Kidney (tissue), 14 donors: ENCODE results near the gene WDR54. TPM values are rescaled to one million over a fixed set of nuclear protein-coding genes. Genes with fewer than 3 reads are reported as not detected.

ENCODE experiments used
- DNase-seq, 5 donors: peaks; one replicate each; pipeline ENCODE4 v3.0.0-alpha.2; 2013 to 2020
- FAIRE-seq: peaks from 2 replicates; lab custom pipeline; 2012; peaks lifted over from hg19 to GRCh38; lab: Jason Lieb, UNC
- H3K27ac ChIP-seq, 2 donors: one replicate each; pipeline ENCODE4 v1.7.0; 2013; ENCODE audit warnings: low read depth in 2 of 2, low read length in 2 of 2, inconsistent platforms in 1 of 2
- H3K27me3 ChIP-seq: one replicate; pipeline ENCODE4 v1.7.1; 2013; ENCODE audit warnings: low read length, inconsistent platforms; ENCODE audit not compliant: control insufficient read depth, insufficient read depth
- H3K36me3 ChIP-seq, 3 donors: one replicate each; pipeline versions ENCODE4 v1.7.0 to v1.7.1; 2013; ENCODE audit warnings: low read length in 3 of 3, control low read depth in 1 of 3, inconsistent platforms in 1 of 3; ENCODE audit not compliant: insufficient read depth in 3 of 3, control insufficient read depth in 2 of 3
- H3K4me1 ChIP-seq, 3 donors: one replicate each; pipeline versions ENCODE4 v1.7.0 to v1.7.1; 2013; ENCODE audit warnings: low read length in 3 of 3, inconsistent platforms in 1 of 3, low read depth in 1 of 3; ENCODE audit not compliant: control insufficient read depth in 2 of 3, insufficient read depth in 2 of 3
- H3K4me3 ChIP-seq, 3 donors: one replicate each; pipeline versions ENCODE4 v1.7.0 to v1.8.1; 2013; ENCODE audit warnings: low read length in 3 of 3, control low read depth in 1 of 3, inconsistent platforms in 1 of 3
- H3K9ac ChIP-seq, 3 donors: one replicate each; pipeline versions ENCODE4 v1.7.0 to v1.7.1; 2013; ENCODE audit warnings: low read length in 3 of 3, control low read depth in 1 of 3, inconsistent platforms in 1 of 3
- H3K9me3 ChIP-seq, 3 donors: one replicate each; pipeline versions ENCODE4 v1.7.0 to v1.7.1; 2013; ENCODE audit warnings: low read length in 3 of 3, control low read depth in 1 of 3, inconsistent platforms in 1 of 3; ENCODE audit not compliant: control insufficient read depth in 2 of 3, insufficient read depth in 1 of 3
- intact Hi-C: fragments of 100-400 bp; cut with DNase I; formaldehyde crosslinking; loops from one replicate; pipeline ENCODE4 v1.11.1; 2022
- polyA plus RNA-seq: library from polyadenylated mRNA; stranded (reverse); fragments of 350-450 nt; fragmentation: Illumina TruSeq; extraction: RNeasy Lipid Tissue Mini Kit (QIAGEN cat#74804); gene quantifications from one replicate; pipeline ENCODE4 v1.2.3, GENCODE V29; 2014; ENCODE audit warnings: low read depth, low replicate concordance; ENCODE audit not compliant: insufficient read depth
- total RNA-seq: library from RNA; stranded (reverse); fragmentation: NEBNext Ultra II Directional; extraction: Animal tissue kit (Norgen Biotek cat#: 25700); gene quantifications from one replicate; pipeline ENCODE4 v1.2.1, GENCODE V29; 2021
- TF ChIP-seq, protein P1 (sequence below): IDR thresholded peaks from 3 replicates; pipeline ENCODE4 v1.5.1; 2012; ENCODE audit warnings: mild to moderate bottlenecking, moderate library complexity, borderline replicate concordance; ENCODE audit not compliant: insufficient read depth; ENCODE audit errors: extremely low read depth
- donor health status: control.
- donor health status: control.
- donor health status: control.
- donor health status: control.
- donor health status: control.
- donor health status: DM: yes; HTN: yes; CAD: no.
- donor health status: Normal renal cell carcinoma (clear cell type).

WDR54 gene
- total and polyA plus RNA-seq, 2 donors from 2014 or later: 23.3 to 37.6 TPM

DNA sequence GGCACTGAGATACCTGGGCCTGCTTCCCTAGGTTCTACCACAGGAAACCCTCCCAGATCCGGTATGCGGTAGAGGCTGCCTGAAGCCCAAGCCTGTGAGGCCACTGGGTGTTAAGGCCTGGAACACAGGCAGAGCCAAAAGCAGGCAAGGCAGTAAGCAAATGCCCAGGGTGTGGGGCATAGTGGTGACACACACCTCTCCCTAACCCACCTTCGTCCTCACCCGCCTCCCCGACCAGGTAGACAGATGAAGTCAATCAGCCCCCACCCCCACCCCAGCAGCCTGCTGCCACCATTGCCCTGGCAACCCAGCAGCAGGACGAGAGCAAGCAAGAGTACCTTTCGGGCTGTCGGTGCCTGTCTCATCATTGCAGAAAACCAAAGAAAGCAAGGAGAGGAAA is 47.5 kb upstream of the WDR54 start:
- H3K4me3 ChIP-seq: peak overlapping the region; percentile 30 to 65 (median 55)
- H3K9ac ChIP-seq: peak overlapping the region; percentile 4 to 51 (median 7)
- peaks cover 0 to 44% (median 34%) of the 10 kb centered on the region in 3 donors for H3K36me3 ChIP-seq
- H3K9me3 ChIP-seq: no peaks in the 10 kb centered on the region
- peaks cover 0 to 3% (median 0%) of the 10 kb centered on the region in 3 donors for H3K4me1 ChIP-seq
- H3K27me3 ChIP-seq: no peaks in the 10 kb centered on the region
- peak in 3 of 5 donors; percentile 16 to 65 (median 18) for DNase-seq
- FAIRE-seq: no peak
- H3K27ac ChIP-seq: peak overlapping the region in 1 of 2 donors; percentile 13
- intact Hi-C loops: no loop called here
- TF ChIP-seq, protein P1, sequence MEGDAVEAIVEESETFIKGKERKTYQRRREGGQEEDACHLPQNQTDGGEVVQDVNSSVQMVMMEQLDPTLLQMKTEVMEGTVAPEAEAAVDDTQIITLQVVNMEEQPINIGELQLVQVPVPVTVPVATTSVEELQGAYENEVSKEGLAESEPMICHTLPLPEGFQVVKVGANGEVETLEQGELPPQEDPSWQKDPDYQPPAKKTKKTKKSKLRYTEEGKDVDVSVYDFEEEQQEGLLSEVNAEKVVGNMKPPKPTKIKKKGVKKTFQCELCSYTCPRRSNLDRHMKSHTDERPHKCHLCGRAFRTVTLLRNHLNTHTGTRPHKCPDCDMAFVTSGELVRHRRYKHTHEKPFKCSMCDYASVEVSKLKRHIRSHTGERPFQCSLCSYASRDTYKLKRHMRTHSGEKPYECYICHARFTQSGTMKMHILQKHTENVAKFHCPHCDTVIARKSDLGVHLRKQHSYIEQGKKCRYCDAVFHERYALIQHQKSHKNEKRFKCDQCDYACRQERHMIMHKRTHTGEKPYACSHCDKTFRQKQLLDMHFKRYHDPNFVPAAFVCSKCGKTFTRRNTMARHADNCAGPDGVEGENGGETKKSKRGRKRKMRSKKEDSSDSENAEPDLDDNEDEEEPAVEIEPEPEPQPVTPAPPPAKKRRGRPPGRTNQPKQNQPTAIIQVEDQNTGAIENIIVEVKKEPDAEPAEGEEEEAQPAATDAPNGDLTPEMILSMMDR: no peak

GRCh38 chr2:74374509-74375205 is 46.9 kb upstream of the WDR54 start:
- peak overlapping the region in 1 of 2 donors; percentile 13 for H3K27ac ChIP-seq
- peak overlapping the region in 2 of 3 donors; percentile 7 to 51 for H3K9ac ChIP-seq
- H3K4me3 ChIP-seq: peak overlapping the region; percentile 30 to 65 (median 55)
- FAIRE-seq: no peak
- intact Hi-C loops: no loop called here
- peaks cover 0 to 38% (median 29%) of the 10 kb centered on the region in 3 donors for H3K36me3 ChIP-seq
- DNase-seq: peak; percentile 85 to 94 (median 93)
- peaks cover 0 to 3% (median 0%) of the 10 kb centered on the region in 3 donors for H3K4me1 ChIP-seq
- TF ChIP-seq, protein P1: no peak
- no peaks in the 10 kb centered on the region for H3K9me3 ChIP-seq
- H3K27me3 ChIP-seq: no peaks in the 10 kb centered on the region

GRCh38 chr2:74375838-74376237 is 45.7 kb upstream of the WDR54 start:
- no peak overlapping the region for H3K9ac ChIP-seq
- H3K36me3 ChIP-seq: peaks cover 0 to 27% (median 19%) of the 10 kb centered on the region in 3 donors
- peaks cover 0 to 11% (median 3%) of the 10 kb centered on the region in 3 donors for H3K4me1 ChIP-seq
- DNase-seq (no peak), FAIRE-seq (no peak)
- H3K27me3 ChIP-seq: no peaks in the 10 kb centered on the region
- H3K4me3 ChIP-seq: no peak overlapping the region
- TF ChIP-seq, protein P1: no peak
- intact Hi-C loops: no loop called here
- H3K9me3 ChIP-seq: no peaks in the 10 kb centered on the region
- H3K27ac ChIP-seq: no peak overlapping the region
